NB4 (cell line): ENCODE results near the gene KCNJ2.

Source experiments
- DNase-seq: peaks from one replicate; pipeline ENCODE4 v3.0.0; 2010; ENCODE audit warnings: low read depth
- H3K4me3 ChIP-seq: one replicate; pipeline ENCODE4 v1.5.1; 2011; ENCODE audit warnings: mild to moderate bottlenecking, low read depth, low read length, moderate library complexity
- MYC ChIP-seq: IDR thresholded peaks from 2 replicates; pipeline ENCODE4 v1.6.1; 2011; ENCODE audit warnings: low read depth, low read length
- POLR2A ChIP-seq: IDR thresholded peaks from 2 replicates; pipeline ENCODE4 v1.6.1; 2011; ENCODE audit warnings: mild to moderate bottlenecking; ENCODE audit not compliant: insufficient read length; ENCODE audit errors: extremely low read depth
- TF ChIP-seq, protein P1 (sequence below): IDR thresholded peaks from one replicate; pipeline ENCODE4 v1.5.1; 2012; ENCODE audit warnings: low read depth, low read length
- TF ChIP-seq, protein P2 (sequence below): IDR thresholded peaks from 2 replicates; pipeline ENCODE4 v1.6.1; 2011; ENCODE audit warnings: low read depth, low read length

The KCNJ2 gene

DNA sequence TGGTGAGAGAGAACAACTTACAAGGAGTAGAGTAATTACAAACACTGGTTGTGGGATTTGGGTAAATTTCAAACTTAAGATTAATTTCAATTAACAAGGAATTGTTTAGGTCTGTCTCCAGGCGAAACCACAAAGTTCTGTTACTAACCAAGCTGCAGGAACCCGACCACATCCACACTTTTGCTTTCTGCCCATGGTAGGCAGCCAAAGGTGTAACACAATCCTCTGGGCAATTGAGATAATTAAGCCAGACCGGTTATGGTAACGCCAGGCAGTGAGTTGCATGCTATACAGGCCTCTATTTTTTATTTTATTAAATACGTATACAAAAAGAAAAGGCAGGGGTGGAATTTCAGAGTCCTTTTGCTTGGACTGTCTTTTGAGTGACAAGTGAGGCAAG, 12.0 kb downstream of the KCNJ2 start:
- TF ChIP-seq MYC (no peak), POLR2A (no peak)
- TF ChIP-seq, protein P1, sequence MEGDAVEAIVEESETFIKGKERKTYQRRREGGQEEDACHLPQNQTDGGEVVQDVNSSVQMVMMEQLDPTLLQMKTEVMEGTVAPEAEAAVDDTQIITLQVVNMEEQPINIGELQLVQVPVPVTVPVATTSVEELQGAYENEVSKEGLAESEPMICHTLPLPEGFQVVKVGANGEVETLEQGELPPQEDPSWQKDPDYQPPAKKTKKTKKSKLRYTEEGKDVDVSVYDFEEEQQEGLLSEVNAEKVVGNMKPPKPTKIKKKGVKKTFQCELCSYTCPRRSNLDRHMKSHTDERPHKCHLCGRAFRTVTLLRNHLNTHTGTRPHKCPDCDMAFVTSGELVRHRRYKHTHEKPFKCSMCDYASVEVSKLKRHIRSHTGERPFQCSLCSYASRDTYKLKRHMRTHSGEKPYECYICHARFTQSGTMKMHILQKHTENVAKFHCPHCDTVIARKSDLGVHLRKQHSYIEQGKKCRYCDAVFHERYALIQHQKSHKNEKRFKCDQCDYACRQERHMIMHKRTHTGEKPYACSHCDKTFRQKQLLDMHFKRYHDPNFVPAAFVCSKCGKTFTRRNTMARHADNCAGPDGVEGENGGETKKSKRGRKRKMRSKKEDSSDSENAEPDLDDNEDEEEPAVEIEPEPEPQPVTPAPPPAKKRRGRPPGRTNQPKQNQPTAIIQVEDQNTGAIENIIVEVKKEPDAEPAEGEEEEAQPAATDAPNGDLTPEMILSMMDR: no peak
- TF ChIP-seq, protein P2, sequence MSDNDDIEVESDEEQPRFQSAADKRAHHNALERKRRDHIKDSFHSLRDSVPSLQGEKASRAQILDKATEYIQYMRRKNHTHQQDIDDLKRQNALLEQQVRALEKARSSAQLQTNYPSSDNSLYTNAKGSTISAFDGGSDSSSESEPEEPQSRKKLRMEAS: no peak
- no peak for DNase-seq
- H3K4me3 ChIP-seq: no peak overlapping the region

GRCh38 chr17:70181866-70182265, 12.5 kb downstream of the KCNJ2 start:
- no peak overlapping the region for H3K4me3 ChIP-seq
- TF ChIP-seq, protein P2: no peak
- TF ChIP-seq, protein P1: no peak
- no peak for TF ChIP-seq MYC
- no peak for TF ChIP-seq POLR2A
- no peak for DNase-seq

DNA sequence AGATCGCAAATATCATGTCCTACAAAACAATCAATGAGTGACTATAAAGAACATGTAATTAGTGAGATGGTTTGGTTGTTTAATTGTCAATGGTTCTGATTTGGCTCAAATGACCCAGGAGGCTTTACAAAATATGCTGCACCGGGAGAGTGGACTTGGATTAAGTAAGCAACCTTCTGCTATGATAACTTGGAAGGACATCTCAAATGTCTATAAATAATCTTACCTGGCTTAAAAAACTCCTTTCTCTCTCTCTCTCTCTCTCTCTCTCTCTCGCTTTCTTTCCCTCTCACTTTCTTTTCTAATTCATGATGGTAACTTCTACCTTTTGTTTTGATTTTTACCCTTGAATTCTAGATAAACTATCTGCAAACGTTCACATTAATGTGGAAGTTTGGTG, 14.2 kb downstream of the KCNJ2 start:
- no peak for DNase-seq

DNA sequence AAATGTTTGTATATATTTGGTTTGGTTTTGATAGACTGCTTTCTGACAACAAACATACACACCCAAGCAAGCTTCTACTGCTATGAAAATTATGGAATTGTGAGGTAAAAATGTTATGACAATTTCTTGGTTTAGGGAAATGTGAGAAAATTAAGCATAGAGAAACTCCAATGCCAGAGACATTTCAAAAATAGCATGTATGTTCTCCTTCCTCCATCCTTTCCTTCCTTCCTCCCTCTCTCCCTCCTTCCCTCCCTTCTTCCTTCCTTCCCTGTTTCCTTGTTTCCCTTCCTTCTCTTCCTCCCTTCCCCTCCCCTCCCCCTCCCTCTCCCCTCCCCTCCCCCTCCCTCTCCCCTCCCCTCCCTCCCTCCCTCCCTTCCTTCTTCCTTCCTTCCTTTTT, 14.9 kb downstream of the KCNJ2 start:
- TF ChIP-seq MYC (no peak), POLR2A (no peak)
- TF ChIP-seq, protein P2: no peak
- TF ChIP-seq, protein P1: no peak
- no peak overlapping the region for H3K4me3 ChIP-seq
- DNase-seq: no peak

More for the DNA sequence above, 14.2 kb downstream of the KCNJ2 start:
- TF ChIP-seq POLR2A: no peak
- TF ChIP-seq MYC: no peak
- TF ChIP-seq, protein P2: no peak
- TF ChIP-seq, protein P1: no peak
- H3K4me3 ChIP-seq: no peak overlapping the region

DNA sequence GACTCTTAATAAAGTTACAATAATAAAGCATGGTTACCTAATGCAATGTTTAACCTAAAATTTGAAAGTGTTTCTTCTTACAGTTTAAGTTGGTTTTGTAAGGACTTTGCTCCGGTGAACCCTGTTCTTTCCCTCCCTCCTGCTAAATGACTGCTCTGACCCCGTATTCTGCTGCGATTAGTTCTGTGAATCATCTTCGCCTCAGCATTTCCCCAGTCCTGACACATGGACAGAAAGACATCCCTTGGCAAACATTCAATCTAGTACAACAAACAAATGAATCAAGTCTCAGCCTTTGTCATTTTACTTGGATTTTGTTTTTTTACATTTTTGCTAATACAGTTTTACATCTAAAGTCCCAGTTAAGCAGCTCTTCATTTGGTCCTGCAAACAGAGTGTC, 15.4 kb downstream of the KCNJ2 start:
- DNase-seq: no peak
- no peak overlapping the region for H3K4me3 ChIP-seq
- TF ChIP-seq POLR2A: no peak
- TF ChIP-seq, protein P2: no peak
- TF ChIP-seq MYC: no peak
- TF ChIP-seq, protein P1: no peak

DNA sequence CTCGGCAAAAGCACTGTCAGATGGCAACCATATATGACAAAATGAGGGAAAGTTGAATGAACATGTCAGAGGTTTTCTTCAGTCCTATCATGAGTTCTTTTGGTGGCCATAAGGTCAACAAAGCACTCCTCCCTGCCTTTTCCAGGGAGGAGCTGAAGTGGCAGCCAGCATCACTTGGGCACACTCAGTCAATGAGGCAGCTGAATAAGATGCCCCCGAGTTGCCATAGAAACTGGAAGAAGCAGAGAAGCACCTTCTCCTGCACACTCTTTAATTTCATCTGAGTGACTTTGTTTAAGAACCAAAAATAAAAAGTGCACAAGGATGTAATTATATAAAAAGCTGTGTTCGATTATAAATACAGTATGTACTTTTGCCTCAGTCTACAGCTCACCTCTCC, 16.0 kb downstream of the KCNJ2 start:
- no peak overlapping the region for H3K4me3 ChIP-seq
- no peak for DNase-seq
- TF ChIP-seq MYC (no peak), POLR2A (no peak)
- TF ChIP-seq, protein P2: no peak
- TF ChIP-seq, protein P1: no peak
